ENCODE results near the gene ADAMTS6. TPM values are rescaled to one million over a fixed set of nuclear protein-coding genes. Genes with fewer than 3 reads are reported as not detected.

Gene ADAMTS6
- total and polyA plus RNA-seq, 2 donors (not counting 1 experiment from before 2014, with no cell fraction given): 3.6 to 12.3 TPM

- Mint-ChIP-seq H3K9me3 (ENCODE audit: insufficient read depth) (no peaks in the 10 kb centered on the region), H3K4me3 (no peak overlapping the region), H3K4me1 (no peaks in the 10 kb centered on the region), H3K27me3 (no peaks in the 10 kb centered on the region), H3K27ac (no peak overlapping the region)
- Histone ChIP-seq H3K36me3 (replicated peaks in 1 of 2; ENCODE audit: control extremely low read depth in 1 of 2, control insufficient read depth in 1 of 2, extremely low read depth in 1 of 2, insufficient read depth in 2 of 2, low read length in 1 of 2) (no peaks in the 10 kb centered on the region), H3K4me2 (replicated peaks; ENCODE audit: low read depth, low read length, poor library complexity, severe bottlenecking) (no peak overlapping the region), H3K4me1 (ENCODE audit: control insufficient read depth in 2 of 2, insufficient read depth in 2 of 2, low read length in 2 of 2) (no peaks in the 10 kb centered on the region), H2AFZ (ENCODE audit: insufficient read depth, low read depth, low read length, poor library complexity, severe bottlenecking) (no peak overlapping the region), H3K9me3 (ENCODE audit: control extremely low read depth in 1 of 3, control insufficient read depth in 2 of 3, insufficient read depth in 1 of 3, low read length in 2 of 3) (no peaks in the 10 kb centered on the region), H3K79me2 (ENCODE audit: control insufficient read depth, insufficient read depth, low read length) (no peaks in the 10 kb centered on the region), H4K20me1 (ENCODE audit: control insufficient read depth, insufficient read depth, low read length, poor library complexity, severe bottlenecking) (no peaks in the 10 kb centered on the region), H3K27ac (ENCODE audit: low read length in 2 of 2) (no peak overlapping the region), H3K27me3 (replicated peaks in 1 of 4; ENCODE audit: control extremely low read depth in 1 of 4, control insufficient read depth in 3 of 4, insufficient read depth in 4 of 4, low read length in 3 of 4) (no peaks in the 10 kb centered on the region), H3K4me3 (ENCODE audit: control extremely low read depth in 1 of 5, extremely low read depth in 1 of 5, insufficient read depth in 1 of 5, low read depth in 2 of 5, low read length in 4 of 5) (no peak overlapping the region), H3K9ac (ENCODE audit: low read length) (no peak overlapping the region)
- POLR2A ChIA-PET: no interaction called here
- CTCF ChIA-PET: no interaction called here
- no peak for DNase-seq
- no peak for ATAC-seq (ENCODE audit: low read depth)
- intact Hi-C loops (cut with micrococcal nuclease): no loop called here
- TF ChIP-seq EZH2 (IDR thresholded peaks at IDR 0.05; ENCODE audit: borderline replicate concordance, insufficient read depth, low read depth, low read length, poor library complexity, severe bottlenecking): no peak
- TF ChIP-seq, protein P1, sequence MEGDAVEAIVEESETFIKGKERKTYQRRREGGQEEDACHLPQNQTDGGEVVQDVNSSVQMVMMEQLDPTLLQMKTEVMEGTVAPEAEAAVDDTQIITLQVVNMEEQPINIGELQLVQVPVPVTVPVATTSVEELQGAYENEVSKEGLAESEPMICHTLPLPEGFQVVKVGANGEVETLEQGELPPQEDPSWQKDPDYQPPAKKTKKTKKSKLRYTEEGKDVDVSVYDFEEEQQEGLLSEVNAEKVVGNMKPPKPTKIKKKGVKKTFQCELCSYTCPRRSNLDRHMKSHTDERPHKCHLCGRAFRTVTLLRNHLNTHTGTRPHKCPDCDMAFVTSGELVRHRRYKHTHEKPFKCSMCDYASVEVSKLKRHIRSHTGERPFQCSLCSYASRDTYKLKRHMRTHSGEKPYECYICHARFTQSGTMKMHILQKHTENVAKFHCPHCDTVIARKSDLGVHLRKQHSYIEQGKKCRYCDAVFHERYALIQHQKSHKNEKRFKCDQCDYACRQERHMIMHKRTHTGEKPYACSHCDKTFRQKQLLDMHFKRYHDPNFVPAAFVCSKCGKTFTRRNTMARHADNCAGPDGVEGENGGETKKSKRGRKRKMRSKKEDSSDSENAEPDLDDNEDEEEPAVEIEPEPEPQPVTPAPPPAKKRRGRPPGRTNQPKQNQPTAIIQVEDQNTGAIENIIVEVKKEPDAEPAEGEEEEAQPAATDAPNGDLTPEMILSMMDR (IDR thresholded peaks at IDR 0.05): no peak
- no CpG with 5 or more reads among the region's 1 CpG for WGBS (ENCODE audit: insufficient coverage)
Observed at GRCh38 chr5:65161655-65162054, 320.1 kb downstream of the ADAMTS6 start.

DNA sequence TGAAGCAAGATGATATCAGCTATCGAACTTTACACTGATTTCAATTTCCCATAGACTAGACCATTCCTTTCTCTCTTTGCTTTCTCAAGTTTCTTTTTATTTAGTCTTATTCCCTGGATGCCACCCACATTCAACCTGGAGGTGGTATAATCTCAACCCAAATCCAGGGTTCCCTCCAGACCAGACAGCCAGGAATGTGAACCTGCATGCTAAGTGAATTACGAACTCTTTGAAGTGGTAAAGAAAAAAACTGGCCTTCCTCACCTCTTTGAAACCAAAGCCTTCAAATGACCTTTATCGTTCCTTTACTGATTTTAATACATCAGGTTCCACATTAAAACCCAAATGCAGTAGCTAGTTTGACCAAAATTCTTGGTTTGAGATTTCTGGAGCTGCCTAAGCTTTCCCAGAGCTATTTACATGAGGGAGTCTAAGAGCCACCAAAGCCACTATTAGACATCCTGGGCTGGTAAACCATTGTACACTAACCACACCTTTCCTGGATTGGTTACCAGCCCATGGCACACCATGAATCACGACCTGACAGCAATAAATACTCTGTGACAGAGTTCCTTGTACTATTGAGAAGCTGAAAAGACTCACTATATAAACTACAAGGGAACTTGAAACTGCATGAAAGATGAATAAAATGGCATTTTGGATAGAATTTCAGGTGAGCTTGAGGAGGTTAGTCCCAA is 323.7 kb downstream of the ADAMTS6 start:
- no peak for DNase-seq
- H3K9me3 Mint-ChIP-seq (ENCODE audit: insufficient read depth): no peaks in the 10 kb centered on the region
- Histone ChIP-seq H3K4me1 (ENCODE audit: control insufficient read depth in 2 of 2, insufficient read depth in 2 of 2, low read length in 2 of 2) (no peaks in the 10 kb centered on the region), H3K27ac (ENCODE audit: low read length in 2 of 2) (no peak overlapping the region), H3K27me3 (replicated peaks in 1 of 4; ENCODE audit: control extremely low read depth in 1 of 4, control insufficient read depth in 3 of 4, insufficient read depth in 4 of 4, low read length in 3 of 4) (no peaks in the 10 kb centered on the region), H3K9me3 (ENCODE audit: control extremely low read depth in 1 of 3, control insufficient read depth in 2 of 3, insufficient read depth in 1 of 3, low read length in 2 of 3) (no peaks in the 10 kb centered on the region), H4K20me1 (ENCODE audit: control insufficient read depth, insufficient read depth, low read length, poor library complexity, severe bottlenecking) (no peaks in the 10 kb centered on the region), H3K79me2 (ENCODE audit: control insufficient read depth, insufficient read depth, low read length) (no peaks in the 10 kb centered on the region), H3K4me2 (replicated peaks; ENCODE audit: low read depth, low read length, poor library complexity, severe bottlenecking) (no peak overlapping the region), H2AFZ (ENCODE audit: insufficient read depth, low read depth, low read length, poor library complexity, severe bottlenecking) (no peak overlapping the region), H3K36me3 (replicated peaks in 1 of 2; ENCODE audit: control extremely low read depth in 1 of 2, control insufficient read depth in 1 of 2, extremely low read depth in 1 of 2, insufficient read depth in 2 of 2, low read length in 1 of 2) (no peaks in the 10 kb centered on the region), H3K4me3 (ENCODE audit: control extremely low read depth in 1 of 5, extremely low read depth in 1 of 5, insufficient read depth in 1 of 5, low read depth in 2 of 5, low read length in 4 of 5) (no peak overlapping the region), H3K9ac (ENCODE audit: low read length) (no peak overlapping the region)
- ChIA-PET CTCF (no interaction called here), POLR2A (no interaction called here)
- intact Hi-C loops (cut with micrococcal nuclease): no loop called here
- no peak overlapping the region for H3K27ac Mint-ChIP-seq
- ATAC-seq (ENCODE audit: low read depth): no peak
- WGBS (ENCODE audit: insufficient coverage): no CpG with 5 or more reads among the region's 4 CpGs
- H3K27me3 Mint-ChIP-seq: no peaks in the 10 kb centered on the region
- H3K4me1 Mint-ChIP-seq: no peaks in the 10 kb centered on the region
- TF ChIP-seq EZH2 (IDR thresholded peaks at IDR 0.05; ENCODE audit: borderline replicate concordance, insufficient read depth, low read depth, low read length, poor library complexity, severe bottlenecking): no peak
- TF ChIP-seq, protein P1 (IDR thresholded peaks at IDR 0.05): no peak
- no peak overlapping the region for H3K4me3 Mint-ChIP-seq
